ENCODE measurements around the gene COLEC11.
"Not testable (repeated sequence)": the region's sequence is repeated elsewhere in the genome, so short reads cannot be mapped to it uniquely, and the experiment has no call there.

Gene COLEC11

GRCh38 chr2:3626118-3626811, 31.4 kb downstream of the COLEC11 start:
- DNase-seq, result no peak

DNA sequence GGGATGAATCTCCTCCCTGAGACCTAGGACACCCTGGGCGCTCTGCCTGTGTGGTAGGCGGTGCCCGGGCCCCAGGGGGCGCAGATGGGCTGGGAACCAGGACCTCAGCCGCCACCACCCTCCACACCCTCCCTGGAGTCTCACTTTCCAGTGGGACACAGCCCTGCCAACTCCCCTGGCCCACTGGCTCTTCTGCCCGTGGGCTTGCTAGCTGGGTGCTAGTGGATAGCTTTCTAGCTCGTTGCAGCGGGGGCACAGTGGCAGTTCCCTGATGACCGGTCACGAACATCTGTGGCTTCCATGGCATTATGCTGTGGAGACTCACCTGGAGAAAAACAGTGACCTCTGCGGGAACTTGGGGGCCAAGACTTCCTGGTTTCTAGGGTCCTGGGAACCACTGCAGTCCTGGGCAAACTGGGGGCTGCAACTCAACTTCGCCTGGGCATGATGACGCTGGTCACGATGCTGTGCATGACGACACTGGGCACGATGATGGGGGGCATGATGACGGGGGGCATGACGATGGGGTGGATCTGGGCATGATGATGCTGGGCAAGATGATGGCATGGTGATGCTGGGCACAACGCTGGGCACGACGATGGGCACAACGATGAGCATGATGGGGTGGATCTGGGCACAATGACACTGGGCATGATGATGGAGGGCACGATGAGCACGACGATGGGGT, 32.0 kb downstream of the COLEC11 start:
- no peak for DNase-seq

- no peak for DNase-seq
Measured at GRCh38 chr2:3627500-3628100, 32.7 kb downstream of the COLEC11 start.

- DNase-seq, result no peak
Measured at GRCh38 chr2:3628241-3628679, 33.3 kb downstream of the COLEC11 start.

DNA sequence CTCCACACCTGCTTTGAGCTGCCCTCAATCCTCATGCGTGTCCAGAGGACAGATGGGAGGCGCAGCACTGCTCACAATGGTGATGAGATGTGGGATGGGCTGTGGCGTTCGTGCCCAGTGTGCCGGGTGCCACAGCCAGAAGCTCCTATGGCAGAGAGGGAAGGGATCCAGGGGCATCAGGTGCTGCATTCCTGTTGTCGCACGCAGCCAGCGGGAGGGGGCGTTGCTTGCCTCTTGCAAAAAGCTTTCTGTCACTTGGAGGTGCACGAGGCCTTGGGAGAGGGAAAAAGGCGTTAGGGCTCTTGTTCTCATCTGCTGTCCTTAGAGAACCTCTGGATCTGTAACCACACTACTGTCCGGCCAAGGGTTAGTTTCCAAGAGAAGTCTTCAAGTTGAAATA, 33.9 kb downstream of the COLEC11 start:
- DNase-seq, result peak; percentile 25

DNA sequence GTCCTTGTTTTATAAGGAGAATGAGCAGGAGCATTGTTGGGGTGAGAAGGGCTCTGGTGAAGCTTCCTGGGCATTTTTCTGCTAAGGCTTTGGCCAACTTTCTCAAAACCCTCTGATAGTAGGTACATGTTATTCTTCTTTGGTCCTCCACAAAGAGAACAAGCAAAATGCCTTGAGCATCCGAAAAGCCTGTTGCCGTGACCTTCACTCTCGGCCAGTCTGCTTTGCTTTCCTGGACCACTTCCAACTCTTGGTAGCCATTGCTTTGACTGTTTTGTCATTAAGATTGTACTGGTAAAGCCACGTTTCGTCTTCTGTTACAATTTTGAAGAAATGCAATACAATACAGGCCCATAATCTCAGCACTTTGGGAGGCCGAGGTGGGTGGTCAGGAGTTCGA, 35.7 kb downstream of the COLEC11 start:
- no peak for DNase-seq

- DNase-seq, result no peak
Measured at GRCh38 chr2:3631161-3631850, 36.4 kb downstream of the COLEC11 start.

- no peak for DNase-seq
Measured at GRCh38 chr2:3631851-3632659, 37.1 kb downstream of the COLEC11 start.

DNA sequence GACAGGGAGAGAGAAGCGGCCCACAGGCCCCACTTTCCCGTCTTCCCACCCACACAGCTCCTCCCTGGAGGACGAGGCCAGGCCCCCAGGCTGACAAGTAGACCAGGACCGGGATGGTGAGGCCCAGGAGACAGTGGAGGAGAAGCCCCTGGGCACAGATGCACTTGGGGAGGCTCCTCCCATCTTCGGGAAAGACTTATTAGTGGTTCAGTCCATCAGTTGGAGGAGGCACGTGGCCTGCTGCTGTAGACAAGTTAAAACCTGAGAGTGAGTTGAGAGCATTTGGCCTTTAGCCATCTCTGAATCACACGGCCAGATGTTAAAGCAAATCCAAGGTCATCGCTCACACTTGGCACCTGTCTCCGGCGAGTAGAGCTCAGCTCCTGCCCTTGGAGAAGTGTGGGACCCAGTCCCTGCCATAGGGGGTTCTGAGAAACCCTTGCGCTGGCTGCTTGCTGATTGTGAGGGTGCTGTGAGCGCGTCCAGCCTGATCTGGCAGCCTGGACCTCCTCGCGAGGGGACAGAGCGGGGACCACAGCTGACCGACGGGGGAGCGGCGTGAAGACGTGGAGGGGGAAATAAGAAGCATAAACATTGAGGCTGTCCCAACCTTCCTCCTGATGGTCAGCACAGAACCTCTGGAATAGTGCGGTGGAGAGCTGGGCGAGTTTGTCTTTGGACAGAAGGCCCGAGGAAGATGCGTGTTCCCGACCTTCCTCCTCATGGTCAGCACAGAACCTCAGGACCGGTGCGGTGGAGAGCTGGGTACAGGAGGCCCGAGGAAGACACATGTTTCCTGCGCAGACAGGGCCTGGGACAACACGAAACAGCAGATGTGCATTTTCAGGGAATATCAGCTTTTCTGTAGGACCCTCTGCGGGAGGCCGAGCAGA, 38.4 kb downstream of the COLEC11 start:
- DNase-seq, result no peak

GRCh38 chr2:3633982-3634595, 39.2 kb downstream of the COLEC11 start:
- no peak for DNase-seq

GRCh38 chr2:3634596-3635121, 39.7 kb downstream of the COLEC11 start:
- no peak for DNase-seq

GRCh38 chr2:3635171-3635974, 40.5 kb downstream of the COLEC11 start:
- DNase-seq, result no peak

- not testable (repeated sequence) for DNase-seq
Measured at GRCh38 chr2:3635975-3636327, 41.0 kb downstream of the COLEC11 start.

- no peak for DNase-seq
Measured at GRCh38 chr2:3636586-3637310, 41.8 kb downstream of the COLEC11 start.

DNA sequence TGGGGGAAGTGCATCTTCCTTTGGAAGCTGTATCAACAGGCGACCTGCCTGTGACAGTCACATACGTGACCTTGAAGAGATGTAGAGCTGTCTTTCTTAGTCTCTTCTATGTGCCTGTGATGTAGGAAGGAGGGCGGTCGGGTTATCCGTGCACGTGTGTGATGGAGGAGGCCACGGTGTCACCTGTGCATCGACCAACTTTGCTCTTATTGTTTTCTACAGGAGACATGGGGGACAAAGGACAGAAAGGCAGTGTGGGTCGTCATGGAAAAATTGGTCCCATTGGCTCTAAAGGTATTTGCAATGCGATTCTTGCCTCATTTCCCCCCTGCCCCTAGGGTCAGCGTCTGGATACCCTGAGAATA, 42.4 kb downstream of the COLEC11 start:
- DNase-seq, result no peak

GRCh38 chr2:3637692-3638455, 43.0 kb downstream of the COLEC11 start:
- DNase-seq, result no peak

DNA sequence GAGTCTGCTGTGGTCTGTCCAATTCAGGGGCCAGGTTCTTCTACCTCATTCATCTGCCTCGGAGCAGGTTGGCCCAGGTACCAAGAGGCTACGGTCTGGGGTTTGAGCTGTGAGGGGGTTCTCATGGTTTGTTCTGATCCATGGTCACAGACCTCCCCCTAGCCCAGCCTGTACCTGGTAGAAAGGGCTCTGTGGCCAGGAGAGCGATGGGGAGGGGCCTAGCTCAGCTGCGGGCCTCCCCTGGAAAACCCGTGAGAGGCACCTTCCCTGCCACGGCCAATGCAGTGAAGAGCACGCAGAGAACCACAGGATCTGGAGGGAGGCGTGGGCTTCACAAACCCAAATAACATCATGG, 43.5 kb downstream of the COLEC11 start:
- no peak for DNase-seq

GRCh38 chr2:3639015-3639630, 44.2 kb downstream of the COLEC11 start:
- DNase-seq, result no peak
